ENCODE results near the gene SLC7A6. TPM values are rescaled to one million over a fixed set of nuclear protein-coding genes. Genes with fewer than 3 reads are reported as not detected.
A peak's percentile ranks its signal among the peaks of the same experiment; 100 is the strongest.

The SLC7A6 gene
- total RNA-seq, 2 experiments from 2014 or later, result 53.1 to 79.5 TPM

DNA sequence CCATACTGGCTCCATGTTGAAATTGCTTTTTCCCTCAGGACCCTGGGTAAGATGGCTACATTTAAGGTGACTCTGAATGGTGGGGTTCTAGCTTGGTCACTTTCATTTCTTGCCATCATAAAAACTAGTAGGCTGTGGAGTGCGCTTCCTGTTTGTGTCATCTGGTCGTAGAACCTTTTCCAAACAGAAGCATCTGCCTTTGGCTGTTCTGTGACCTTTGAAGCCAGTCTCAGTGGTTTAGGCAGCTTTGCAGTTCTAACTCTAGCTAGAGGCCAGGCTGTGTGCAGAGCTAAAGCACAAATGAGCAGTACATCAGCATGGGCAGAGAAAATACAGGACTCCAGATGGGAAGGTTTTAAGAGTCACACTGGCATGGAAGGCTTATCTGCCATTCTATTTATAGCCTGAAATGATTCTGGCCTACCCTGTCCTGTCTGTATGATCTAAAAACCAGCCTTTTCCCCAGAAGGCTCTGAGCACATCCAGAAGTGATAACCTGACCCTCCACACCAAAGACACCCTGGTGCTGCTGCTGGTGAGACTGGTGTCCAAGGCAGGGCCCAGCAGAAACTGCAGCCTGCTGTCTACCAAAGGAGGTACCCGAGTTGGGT is 37.0 kb upstream of the SLC7A6 start:
- TF ChIP-seq, protein P1, sequence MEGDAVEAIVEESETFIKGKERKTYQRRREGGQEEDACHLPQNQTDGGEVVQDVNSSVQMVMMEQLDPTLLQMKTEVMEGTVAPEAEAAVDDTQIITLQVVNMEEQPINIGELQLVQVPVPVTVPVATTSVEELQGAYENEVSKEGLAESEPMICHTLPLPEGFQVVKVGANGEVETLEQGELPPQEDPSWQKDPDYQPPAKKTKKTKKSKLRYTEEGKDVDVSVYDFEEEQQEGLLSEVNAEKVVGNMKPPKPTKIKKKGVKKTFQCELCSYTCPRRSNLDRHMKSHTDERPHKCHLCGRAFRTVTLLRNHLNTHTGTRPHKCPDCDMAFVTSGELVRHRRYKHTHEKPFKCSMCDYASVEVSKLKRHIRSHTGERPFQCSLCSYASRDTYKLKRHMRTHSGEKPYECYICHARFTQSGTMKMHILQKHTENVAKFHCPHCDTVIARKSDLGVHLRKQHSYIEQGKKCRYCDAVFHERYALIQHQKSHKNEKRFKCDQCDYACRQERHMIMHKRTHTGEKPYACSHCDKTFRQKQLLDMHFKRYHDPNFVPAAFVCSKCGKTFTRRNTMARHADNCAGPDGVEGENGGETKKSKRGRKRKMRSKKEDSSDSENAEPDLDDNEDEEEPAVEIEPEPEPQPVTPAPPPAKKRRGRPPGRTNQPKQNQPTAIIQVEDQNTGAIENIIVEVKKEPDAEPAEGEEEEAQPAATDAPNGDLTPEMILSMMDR (conservative IDR thresholded peaks at IDR 0.05; ENCODE audit: low read length), result no peak
- no peak for TF ChIP-seq EZH2phosphoT487 (IDR thresholded peaks at IDR 0.05; ENCODE audit: borderline replicate concordance, low read depth, low read length)
- Histone ChIP-seq H3K9me3 (ENCODE audit: low read length) (no peaks in the 10 kb centered on the region), H3K4me3 (ENCODE audit: low read depth, low read length, poor library complexity, severe bottlenecking) (no peak overlapping the region), H3K79me2 (ENCODE audit: insufficient read depth, low read depth, low read length) (no peaks in the 10 kb centered on the region), H3K9me2 (ENCODE audit: insufficient read depth, low read length) (no peaks in the 10 kb centered on the region), H3K36me3 (ENCODE audit: insufficient read depth, low read length) (peaks cover 38% of the 10 kb centered on the region; the same call in 1 of the 2 replicates), H4K20me1 (ENCODE audit: insufficient read depth, low read length) (no peaks in the 10 kb centered on the region), H2AFZ (ENCODE audit: low read length) (no peak overlapping the region), H3K4me2 (ENCODE audit: low read length) (peak overlapping the region; percentile 2), H3K4me1 (ENCODE audit: insufficient read depth, low read length, poor library complexity, severe bottlenecking) (peaks cover 32% of the 10 kb centered on the region), H3K27ac (ENCODE audit: low read depth, low read length, poor library complexity, severe bottlenecking) (peak overlapping the region; percentile 43)
- CTCF ChIA-PET (ENCODE audit: unreplicated experiment), result interaction anchor here (1.5 kb wide), 1 partner anchor 134 kb away, joined by 8 read pairs; no protein-coding TSS in a partner anchor
- DNase-seq (ENCODE audit: low spot score), result peak; percentile 72
- BruUV-seq (replicated peaks), result no TSS peak
- POLR2A ChIA-PET, result interaction anchor here (0.6 to 1.6 kb wide), 3 partner anchors 15 to 157 kb away, joined by 3 to 6 read pairs (median 4); no protein-coding TSS in a partner anchor
- intact Hi-C loops (cut with micrococcal nuclease; ENCODE audit: unreplicated experiment), result no loop called here

DNA sequence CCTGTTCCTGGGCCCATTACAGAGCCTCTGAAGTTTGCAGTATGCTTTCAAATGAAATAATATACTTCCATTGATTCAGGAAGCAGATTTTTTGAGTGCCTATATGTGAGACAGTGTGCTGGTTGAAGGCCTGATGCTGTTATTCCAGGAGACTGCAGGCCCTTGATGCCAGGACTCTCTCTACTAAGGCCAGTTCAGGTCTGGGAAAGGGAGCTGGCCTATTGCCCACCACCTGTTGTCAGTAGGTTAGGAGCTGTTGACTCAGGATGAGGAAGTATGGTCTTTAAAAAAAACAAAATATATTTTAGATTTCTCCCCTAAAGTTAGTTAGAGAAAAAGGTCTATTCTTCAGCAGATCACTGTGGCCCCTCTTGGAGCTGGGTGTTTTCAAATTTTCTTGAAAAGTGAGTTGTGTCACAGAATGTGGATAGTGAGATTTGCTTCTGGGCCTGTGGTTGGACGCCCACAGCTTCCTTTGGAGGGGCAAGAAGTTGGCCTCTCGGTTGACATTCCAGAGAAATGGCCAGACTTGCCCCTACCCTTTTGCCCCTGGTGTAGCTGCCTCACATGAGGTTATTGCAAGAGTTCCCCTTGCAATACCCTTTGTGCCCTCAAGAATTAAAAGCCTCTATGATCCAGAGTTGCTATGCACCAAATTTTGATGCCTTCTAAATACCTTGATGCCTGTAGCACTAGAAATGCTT is 36.3 kb upstream of the SLC7A6 start:
- H3K36me3 ChIP-seq (ENCODE audit: insufficient read depth, low read length), result peaks cover 32% of the 10 kb centered on the region; the same call in 1 of the 2 replicates
- peaks cover 32% of the 10 kb centered on the region for H3K4me1 ChIP-seq (ENCODE audit: insufficient read depth, low read length, poor library complexity, severe bottlenecking)
- no peak for TF ChIP-seq EZH2phosphoT487 (IDR thresholded peaks at IDR 0.05; ENCODE audit: borderline replicate concordance, low read depth, low read length)
- TF ChIP-seq, protein P1 (conservative IDR thresholded peaks at IDR 0.05; ENCODE audit: low read length), result no peak
- ChIA-PET POLR2A (interaction anchor here (0.8 to 1.6 kb wide), 4 partner anchors 143 to 157 kb away, joined by 3 to 9 read pairs (median 4); no protein-coding TSS in a partner anchor), CTCF (ENCODE audit: unreplicated experiment) (interaction anchor here (1.5 kb wide), 1 partner anchor 135 kb away, joined by 8 read pairs; no protein-coding TSS in a partner anchor)
- no peak overlapping the region for H2AFZ ChIP-seq (ENCODE audit: low read length)
- no peaks in the 10 kb centered on the region for H3K9me2 ChIP-seq (ENCODE audit: insufficient read depth, low read length)
- H3K9me3 ChIP-seq (ENCODE audit: low read length), result no peaks in the 10 kb centered on the region
- H4K20me1 ChIP-seq (ENCODE audit: insufficient read depth, low read length), result no peaks in the 10 kb centered on the region
- H3K4me3 ChIP-seq (ENCODE audit: low read depth, low read length, poor library complexity, severe bottlenecking), result no peak overlapping the region
- peak overlapping the region; percentile 43 for H3K27ac ChIP-seq (ENCODE audit: low read depth, low read length, poor library complexity, severe bottlenecking)
- intact Hi-C loops (cut with micrococcal nuclease; ENCODE audit: unreplicated experiment), result no loop called here
- no TSS peak for BruUV-seq (replicated peaks)
- no peaks in the 10 kb centered on the region for H3K79me2 ChIP-seq (ENCODE audit: insufficient read depth, low read depth, low read length)
- DNase-seq (ENCODE audit: low spot score), result no peak
- peak overlapping the region; percentile 2; the same call in 1 of the 2 replicates for H3K4me2 ChIP-seq (ENCODE audit: low read length)

All from OCI-LY7 (cell line).